ENCODE measurements around the gene RNF150.
A peak's percentile ranks its signal among the peaks of the same experiment; 100 is the strongest.

Gene RNF150

DNA sequence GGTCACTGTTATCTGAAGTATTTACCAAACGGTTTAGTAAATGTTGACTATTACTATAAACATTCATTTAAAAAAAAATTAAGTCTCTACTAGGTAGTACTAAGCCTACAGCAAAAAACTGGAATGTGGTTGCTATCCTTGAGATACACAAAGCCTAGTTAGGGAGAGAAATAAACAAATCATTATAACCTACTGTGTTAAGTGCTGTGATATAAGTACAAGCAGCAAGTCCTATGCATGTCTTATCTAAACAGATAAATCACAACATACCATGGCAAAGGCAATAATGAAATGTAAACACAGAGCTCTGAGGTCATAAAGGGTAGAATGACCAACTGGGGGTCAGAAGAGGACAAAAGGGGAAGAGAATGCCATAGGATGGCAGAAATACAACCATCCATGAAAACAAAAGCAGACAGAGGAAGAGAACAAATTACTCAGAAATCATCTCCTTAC lies 92.2 kb downstream of the RNF150 start (continued):
- TF ChIP-seq TRIM28 (IDR thresholded peaks at IDR 0.05; ENCODE audit: borderline replicate concordance, low read length) = peak; percentile 70; the same call in 1 of the 2 replicates
- TF ChIP-seq ZNF214 (tag by site-specific recombination; IDR thresholded peaks at IDR 0.05; ENCODE audit: borderline replicate concordance) = no peak
- TF ChIP-seq ZNF266 (tag by site-specific recombination; IDR thresholded peaks at IDR 0.05; ENCODE audit: low read depth) = no peak
- TF ChIP-seq ZNF202 (tag by site-specific recombination; IDR thresholded peaks at IDR 0.05; ENCODE audit: borderline replicate concordance) = no peak
- TF ChIP-seq ZXDB (tag by site-specific recombination; IDR thresholded peaks at IDR 0.05) = peak; percentile 85
- TF ChIP-seq ZNF610 (tag by site-specific recombination; IDR thresholded peaks at IDR 0.05; ENCODE audit: borderline replicate concordance) = 0 out of 2 replicates have a peak, but pooled peaks have one; percentile 43
- TF ChIP-seq ZNF777 (tag by site-specific recombination; IDR thresholded peaks at IDR 0.05; ENCODE audit: borderline replicate concordance) = no peak
- TF ChIP-seq, protein P1, sequence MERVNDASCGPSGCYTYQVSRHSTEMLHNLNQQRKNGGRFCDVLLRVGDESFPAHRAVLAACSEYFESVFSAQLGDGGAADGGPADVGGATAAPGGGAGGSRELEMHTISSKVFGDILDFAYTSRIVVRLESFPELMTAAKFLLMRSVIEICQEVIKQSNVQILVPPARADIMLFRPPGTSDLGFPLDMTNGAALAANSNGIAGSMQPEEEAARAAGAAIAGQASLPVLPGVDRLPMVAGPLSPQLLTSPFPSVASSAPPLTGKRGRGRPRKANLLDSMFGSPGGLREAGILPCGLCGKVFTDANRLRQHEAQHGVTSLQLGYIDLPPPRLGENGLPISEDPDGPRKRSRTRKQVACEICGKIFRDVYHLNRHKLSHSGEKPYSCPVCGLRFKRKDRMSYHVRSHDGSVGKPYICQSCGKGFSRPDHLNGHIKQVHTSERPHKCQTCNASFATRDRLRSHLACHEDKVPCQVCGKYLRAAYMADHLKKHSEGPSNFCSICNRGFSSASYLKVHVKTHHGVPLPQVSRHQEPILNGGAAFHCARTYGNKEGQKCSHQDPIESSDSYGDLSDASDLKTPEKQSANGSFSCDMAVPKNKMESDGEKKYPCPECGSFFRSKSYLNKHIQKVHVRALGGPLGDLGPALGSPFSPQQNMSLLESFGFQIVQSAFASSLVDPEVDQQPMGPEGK (tag by site-specific recombination; IDR thresholded peaks at IDR 0.05) = peak; percentile 61
- no peak for TF ChIP-seq ZFP37 (tag by site-specific recombination; IDR thresholded peaks at IDR 0.05)
- peak; percentile 45; the same call in 1 of the 2 replicates for TF ChIP-seq TCF7L2 (IDR thresholded peaks at IDR 0.05; ENCODE audit: borderline replicate concordance, low read depth, low read length)
- TF ChIP-seq, protein P2, sequence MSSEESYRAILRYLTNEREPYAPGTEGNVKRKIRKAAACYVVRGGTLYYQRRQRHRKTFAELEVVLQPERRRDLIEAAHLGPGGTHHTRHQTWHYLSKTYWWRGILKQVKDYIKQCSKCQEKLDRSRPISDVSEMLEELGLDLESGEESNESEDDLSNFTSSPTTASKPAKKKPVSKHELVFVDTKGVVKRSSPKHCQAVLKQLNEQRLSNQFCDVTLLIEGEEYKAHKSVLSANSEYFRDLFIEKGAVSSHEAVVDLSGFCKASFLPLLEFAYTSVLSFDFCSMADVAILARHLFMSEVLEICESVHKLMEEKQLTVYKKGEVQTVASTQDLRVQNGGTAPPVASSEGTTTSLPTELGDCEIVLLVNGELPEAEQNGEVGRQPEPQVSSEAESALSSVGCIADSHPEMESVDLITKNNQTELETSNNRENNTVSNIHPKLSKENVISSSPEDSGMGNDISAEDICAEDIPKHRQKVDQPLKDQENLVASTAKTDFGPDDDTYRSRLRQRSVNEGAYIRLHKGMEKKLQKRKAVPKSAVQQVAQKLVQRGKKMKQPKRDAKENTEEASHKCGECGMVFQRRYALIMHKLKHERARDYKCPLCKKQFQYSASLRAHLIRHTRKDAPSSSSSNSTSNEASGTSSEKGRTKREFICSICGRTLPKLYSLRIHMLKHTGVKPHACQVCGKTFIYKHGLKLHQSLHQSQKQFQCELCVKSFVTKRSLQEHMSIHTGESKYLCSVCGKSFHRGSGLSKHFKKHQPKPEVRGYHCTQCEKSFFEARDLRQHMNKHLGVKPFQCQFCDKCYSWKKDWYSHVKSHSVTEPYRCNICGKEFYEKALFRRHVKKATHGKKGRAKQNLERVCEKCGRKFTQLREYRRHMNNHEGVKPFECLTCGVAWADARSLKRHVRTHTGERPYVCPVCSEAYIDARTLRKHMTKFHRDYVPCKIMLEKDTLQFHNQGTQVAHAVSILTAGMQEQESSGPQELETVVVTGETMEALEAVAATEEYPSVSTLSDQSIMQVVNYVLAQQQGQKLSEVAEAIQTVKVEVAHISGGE (tag by site-specific recombination; conservative IDR thresholded peaks at IDR 0.05; ENCODE audit: low read depth) = no peak
- TF ChIP-seq HOXA7 (CRISPR knock-in tag; IDR thresholded peaks at IDR 0.05; ENCODE audit: borderline replicate concordance) = no peak
- TF ChIP-seq GLIS1 (tag by site-specific recombination; IDR thresholded peaks at IDR 0.05) = peak; percentile 56
- TF ChIP-seq ZBTB21 (tag by site-specific recombination; IDR thresholded peaks at IDR 0.05) = peak; percentile 87
- TF ChIP-seq ZNF292 (tag by site-specific recombination; IDR thresholded peaks at IDR 0.05; ENCODE audit: borderline replicate concordance, low read depth) = no peak
- peak; percentile 96 for TF ChIP-seq FEZF1 (tag by site-specific recombination; IDR thresholded peaks at IDR 0.05)
- no peak for TF ChIP-seq ZNF174 (tag by site-specific recombination; IDR thresholded peaks at IDR 0.05)
- no peak for TF ChIP-seq ZNF707 (tag by site-specific recombination; IDR thresholded peaks at IDR 0.05)
- peak; percentile 68; the same call in 1 of the 2 replicates for TF ChIP-seq MZF1 (tag by site-specific recombination; IDR thresholded peaks at IDR 0.05; ENCODE audit: borderline replicate concordance)
- TF ChIP-seq ZNF274 (IDR thresholded peaks at IDR 0.05; ENCODE audit: low read length) = no peak
- no peak for TF ChIP-seq ZNF274 (tag by site-specific recombination; IDR thresholded peaks at IDR 0.05; ENCODE audit: borderline replicate concordance)
- no peak for TF ChIP-seq ZNF549 (tag by site-specific recombination; IDR thresholded peaks at IDR 0.05)
- TF ChIP-seq, protein P3, sequence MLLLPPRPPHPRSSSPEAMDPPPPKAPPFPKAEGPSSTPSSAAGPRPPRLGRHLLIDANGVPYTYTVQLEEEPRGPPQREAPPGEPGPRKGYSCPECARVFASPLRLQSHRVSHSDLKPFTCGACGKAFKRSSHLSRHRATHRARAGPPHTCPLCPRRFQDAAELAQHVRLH (tag by site-specific recombination; IDR thresholded peaks at IDR 0.05) = peak; percentile 89
- TF ChIP-seq, protein P4, sequence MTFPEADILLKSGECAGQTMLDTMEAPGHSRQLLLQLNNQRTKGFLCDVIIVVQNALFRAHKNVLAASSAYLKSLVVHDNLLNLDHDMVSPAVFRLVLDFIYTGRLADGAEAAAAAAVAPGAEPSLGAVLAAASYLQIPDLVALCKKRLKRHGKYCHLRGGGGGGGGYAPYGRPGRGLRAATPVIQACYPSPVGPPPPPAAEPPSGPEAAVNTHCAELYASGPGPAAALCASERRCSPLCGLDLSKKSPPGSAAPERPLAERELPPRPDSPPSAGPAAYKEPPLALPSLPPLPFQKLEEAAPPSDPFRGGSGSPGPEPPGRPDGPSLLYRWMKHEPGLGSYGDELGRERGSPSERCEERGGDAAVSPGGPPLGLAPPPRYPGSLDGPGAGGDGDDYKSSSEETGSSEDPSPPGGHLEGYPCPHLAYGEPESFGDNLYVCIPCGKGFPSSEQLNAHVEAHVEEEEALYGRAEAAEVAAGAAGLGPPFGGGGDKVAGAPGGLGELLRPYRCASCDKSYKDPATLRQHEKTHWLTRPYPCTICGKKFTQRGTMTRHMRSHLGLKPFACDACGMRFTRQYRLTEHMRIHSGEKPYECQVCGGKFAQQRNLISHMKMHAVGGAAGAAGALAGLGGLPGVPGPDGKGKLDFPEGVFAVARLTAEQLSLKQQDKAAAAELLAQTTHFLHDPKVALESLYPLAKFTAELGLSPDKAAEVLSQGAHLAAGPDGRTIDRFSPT (tag by site-specific recombination; IDR thresholded peaks at IDR 0.05) = 0 out of 2 replicates have a peak, but pooled peaks have one; percentile 15
- TF ChIP-seq KLF10 (tag by site-specific recombination; IDR thresholded peaks at IDR 0.05) = peak; percentile 45; the same call in 1 of the 2 replicates
- TF ChIP-seq BCL11B (tag by site-specific recombination; IDR thresholded peaks at IDR 0.05; ENCODE audit: low read depth) = peak; percentile 89
- TF ChIP-seq, protein P5, sequence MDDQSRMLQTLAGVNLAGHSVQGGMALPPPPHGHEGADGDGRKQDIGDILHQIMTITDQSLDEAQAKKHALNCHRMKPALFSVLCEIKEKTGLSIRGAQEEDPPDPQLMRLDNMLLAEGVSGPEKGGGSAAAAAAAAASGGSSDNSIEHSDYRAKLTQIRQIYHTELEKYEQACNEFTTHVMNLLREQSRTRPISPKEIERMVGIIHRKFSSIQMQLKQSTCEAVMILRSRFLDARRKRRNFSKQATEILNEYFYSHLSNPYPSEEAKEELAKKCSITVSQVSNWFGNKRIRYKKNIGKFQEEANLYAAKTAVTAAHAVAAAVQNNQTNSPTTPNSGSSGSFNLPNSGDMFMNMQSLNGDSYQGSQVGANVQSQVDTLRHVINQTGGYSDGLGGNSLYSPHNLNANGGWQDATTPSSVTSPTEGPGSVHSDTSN (CRISPR knock-in tag; IDR thresholded peaks at IDR 0.05) = no peak
- TF ChIP-seq, protein P6, sequence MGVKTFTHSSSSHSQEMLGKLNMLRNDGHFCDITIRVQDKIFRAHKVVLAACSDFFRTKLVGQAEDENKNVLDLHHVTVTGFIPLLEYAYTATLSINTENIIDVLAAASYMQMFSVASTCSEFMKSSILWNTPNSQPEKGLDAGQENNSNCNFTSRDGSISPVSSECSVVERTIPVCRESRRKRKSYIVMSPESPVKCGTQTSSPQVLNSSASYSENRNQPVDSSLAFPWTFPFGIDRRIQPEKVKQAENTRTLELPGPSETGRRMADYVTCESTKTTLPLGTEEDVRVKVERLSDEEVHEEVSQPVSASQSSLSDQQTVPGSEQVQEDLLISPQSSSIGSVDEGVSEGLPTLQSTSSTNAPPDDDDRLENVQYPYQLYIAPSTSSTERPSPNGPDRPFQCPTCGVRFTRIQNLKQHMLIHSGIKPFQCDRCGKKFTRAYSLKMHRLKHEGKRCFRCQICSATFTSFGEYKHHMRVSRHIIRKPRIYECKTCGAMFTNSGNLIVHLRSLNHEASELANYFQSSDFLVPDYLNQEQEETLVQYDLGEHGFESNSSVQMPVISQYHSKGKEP (tag by site-specific recombination; IDR thresholded peaks at IDR 0.05) = peak; percentile 98
- TF ChIP-seq ZSCAN30 (tag by site-specific recombination; IDR thresholded peaks at IDR 0.05) = peak; percentile 95
